NCI-H2029 (cell line): Measurements from ENCODE around the gene DAAM1.

Experiments used
- DNase-seq: peaks from one replicate; lab custom pipeline; 2025; lab: John Stamatoyannopoulos, UW

The DAAM1 gene

DNA sequence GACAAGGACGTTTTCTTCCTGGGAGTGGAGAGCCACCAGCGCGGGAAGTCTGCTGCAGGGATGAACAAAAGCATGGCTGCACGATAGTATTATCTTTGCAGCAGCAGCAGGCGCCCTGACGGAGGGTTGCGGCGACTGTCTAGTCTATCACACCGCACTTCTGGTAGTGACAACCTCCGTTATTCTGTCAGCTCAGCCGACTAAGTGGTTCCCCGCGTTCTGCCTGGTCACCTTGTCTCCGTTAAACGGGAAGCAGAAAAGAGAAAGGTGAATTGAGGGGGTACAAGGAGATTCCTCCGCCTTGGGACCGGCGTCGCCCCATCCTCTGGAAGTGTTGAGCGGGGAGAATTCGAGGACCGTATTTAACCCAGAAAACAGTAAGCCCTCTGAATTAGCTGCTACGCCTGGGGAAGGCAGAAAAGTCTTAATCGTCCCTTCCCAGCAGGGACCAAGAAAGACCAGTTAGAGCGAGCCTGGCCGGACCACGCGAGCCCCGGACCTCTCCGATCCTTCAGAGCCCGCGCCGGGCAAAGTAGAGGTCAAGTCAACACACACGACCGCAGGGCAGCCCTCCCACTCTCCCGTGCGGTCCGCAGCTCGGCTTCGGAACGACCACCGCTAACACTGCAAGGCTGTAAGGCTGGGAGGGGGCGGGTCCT, 536 bp upstream of the DAAM1 start:
- peak; percentile 31 for DNase-seq

DNA sequence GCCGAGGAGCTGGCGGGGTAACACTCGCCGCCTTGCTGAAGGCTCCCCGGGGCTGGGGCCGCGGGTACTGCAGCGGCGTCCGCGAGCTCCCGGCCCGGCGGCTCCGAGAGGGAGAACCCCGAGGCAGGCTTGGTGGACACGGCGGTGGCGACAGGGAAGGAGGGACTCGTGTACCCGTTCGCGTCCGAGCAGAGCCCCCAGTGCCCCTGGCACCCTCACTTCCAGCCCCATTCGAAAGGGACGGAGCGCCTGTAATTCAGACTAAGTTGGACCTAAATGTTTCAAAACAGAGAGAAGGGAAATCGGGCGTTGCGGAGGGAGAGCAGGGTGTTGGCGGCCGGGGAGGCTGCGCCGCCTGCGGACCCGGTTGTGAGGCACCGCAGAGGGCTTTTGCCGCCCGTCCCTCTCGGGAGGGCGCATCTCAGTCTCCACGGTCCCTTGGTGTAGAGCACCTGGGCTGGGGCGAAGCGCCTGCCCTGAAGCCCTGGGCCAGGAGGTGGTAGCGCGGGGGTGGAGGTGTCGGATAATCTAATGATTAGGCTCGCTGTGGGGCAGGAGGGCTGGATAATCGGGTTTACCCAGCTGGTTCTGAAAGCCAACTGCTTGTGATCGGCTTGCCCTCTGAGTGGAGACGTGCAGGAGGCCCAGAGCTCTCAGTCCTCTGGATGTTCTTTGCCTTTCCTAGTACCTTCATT, 771 bp downstream of the DAAM1 start:
- no peak for DNase-seq

- peak; percentile 95 for DNase-seq
Observed at GRCh38 chr14:59189786-59190368, 1.4 kb downstream of the DAAM1 start.

GRCh38 chr14:59190372-59190771, 1.9 kb downstream of the DAAM1 start:
- no peak for DNase-seq

- DNase-seq: no peak
Observed at GRCh38 chr14:59195912-59196311, 7.4 kb downstream of the DAAM1 start.

DNA sequence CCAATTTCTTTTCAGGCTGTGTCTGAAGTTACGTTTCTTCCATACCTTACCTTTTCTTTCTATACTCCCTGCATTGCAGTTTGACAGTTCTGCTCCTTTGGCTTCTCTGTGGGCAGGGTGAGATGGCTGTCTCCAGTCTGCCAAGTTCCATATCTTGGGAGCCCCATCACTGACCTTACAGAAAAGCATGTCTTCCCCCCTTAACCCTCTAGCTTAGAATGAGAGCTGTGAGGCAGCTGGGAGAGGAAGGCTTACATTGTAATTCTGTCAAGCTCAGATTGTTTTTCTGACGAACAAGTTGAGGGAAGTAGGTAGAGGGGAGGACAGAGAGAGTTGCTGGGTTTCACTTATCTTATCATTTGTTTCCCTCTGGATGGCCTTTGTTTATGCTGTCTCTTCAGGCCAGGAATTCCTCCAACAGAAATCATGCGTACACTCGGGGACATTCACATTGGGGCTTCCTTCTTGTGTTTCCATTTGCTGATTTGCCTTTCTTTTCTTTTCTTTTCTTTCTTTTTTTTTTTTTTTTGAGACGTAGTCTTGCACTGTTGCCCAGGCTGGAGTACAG, 9.3 kb downstream of the DAAM1 start:
- no peak for DNase-seq

- no peak for DNase-seq
Observed at GRCh38 chr14:59199205-59199604, 10.7 kb downstream of the DAAM1 start.

GRCh38 chr14:59199614-59200013, 11.1 kb downstream of the DAAM1 start:
- DNase-seq: no peak

- no peak for DNase-seq
Observed at GRCh38 chr14:59200195-59200594, 11.7 kb downstream of the DAAM1 start.

DNA sequence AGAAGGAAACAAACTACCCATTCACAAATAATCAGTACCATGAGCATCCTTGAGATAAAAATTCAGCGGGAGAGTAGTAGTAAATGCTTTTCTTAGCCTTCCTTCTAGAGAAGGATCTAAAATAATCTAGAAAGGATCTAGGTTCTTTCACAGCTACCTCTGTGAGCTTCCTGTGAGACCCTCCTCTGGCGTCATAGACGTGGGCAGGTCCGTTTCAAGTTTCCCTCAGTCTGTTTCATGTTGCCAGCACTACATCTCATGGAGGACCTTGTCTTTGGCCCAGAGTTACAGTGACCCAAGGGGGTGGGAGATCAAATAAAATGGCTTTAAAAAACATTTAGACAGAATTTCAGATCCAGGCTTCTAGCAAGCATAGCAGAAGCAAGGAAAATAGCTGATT, 13.6 kb downstream of the DAAM1 start:
- no peak for DNase-seq

GRCh38 chr14:59204305-59204704, 15.8 kb downstream of the DAAM1 start:
- DNase-seq: no peak

GRCh38 chr14:59206892-59207291, 18.4 kb downstream of the DAAM1 start:
- no peak for DNase-seq

DNA sequence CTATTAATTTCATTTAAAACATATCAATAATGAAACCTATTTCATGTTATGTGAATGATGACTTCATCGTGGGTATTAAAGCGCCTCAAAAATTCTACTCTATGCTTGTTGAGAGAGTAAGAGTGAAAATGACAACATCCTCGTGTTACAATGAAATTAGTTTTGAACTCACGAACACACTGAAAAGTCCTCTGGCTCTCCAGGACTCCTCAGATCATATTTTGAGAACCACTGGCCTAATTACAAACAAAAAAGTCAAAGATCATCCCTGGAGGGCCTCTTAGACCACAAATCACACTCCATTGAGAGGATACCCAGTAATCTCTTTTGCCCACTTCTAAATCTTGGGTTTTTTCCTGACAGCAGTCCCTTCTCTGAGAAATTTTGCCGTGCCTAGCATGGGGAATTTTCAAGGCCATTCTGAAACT, 19.1 kb downstream of the DAAM1 start:
- DNase-seq: no peak

- DNase-seq: no peak
Observed at GRCh38 chr14:59208224-59208814, 19.9 kb downstream of the DAAM1 start.

DNA sequence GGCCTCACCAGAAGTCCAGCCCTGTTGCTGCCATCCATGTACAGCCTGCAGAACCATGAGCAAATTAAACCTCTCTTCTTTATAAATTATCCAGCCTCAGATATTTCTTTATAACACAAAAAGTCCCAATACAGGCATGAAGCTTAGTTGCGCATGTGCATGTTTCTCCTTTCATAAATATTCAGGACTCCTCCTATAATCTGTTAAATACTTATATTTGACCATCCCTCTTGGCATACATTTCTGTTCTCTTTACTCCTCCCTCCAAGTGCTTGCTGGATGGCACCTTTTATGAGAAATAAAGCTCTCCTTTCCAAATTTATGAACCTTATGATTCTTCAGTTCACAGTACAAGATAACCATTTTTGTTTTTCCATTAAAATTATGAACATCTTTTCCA, 20.5 kb downstream of the DAAM1 start:
- no peak for DNase-seq

GRCh38 chr14:59210621-59211020, 22.2 kb downstream of the DAAM1 start:
- DNase-seq: no peak

DNA sequence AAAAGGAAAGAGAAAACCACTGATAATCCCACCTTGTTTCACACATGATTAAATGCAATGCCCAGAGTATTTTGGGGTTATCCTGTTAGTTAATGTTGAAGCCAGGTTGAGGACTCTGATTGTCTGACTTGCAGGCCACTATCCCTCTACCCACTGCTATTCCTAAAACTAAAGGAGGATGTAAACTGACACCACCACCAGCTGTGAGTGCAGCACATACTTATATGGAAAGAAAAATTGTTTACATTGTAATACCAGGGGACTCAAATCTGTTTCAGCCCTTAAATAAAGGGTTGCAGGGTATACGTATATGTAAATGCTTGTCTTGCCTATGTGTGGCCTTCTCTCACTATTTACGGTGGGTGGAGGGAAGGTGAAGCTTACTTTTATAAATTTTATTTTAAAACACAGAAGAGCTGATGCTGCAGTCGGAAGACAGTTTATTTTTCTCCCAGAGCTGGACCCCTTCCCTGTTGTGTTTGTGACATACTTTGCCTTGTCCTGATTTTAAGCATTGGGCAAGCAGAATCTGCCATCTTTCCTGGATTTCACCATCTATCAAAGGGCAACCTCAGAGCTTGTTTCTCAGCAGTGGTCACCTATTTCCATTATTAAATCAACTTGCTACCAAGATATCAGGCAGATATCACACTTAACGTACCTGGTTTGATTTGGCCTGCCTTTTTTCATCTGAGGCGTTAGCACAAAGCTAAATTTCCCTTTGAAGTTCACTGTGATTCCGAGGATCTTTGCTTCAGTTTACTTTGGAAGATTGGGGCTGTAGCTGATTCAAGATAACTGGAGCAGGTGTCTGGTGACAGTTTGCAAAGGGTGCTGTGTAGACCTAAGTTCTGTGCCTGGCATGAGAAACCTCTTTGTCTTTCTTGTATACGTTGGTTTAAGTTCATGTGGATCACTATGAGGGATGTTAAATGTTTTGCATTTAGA, 25.2 kb downstream of the DAAM1 start:
- peak; percentile 68 for DNase-seq

GRCh38 chr14:59214702-59215302, 26.3 kb downstream of the DAAM1 start:
- no peak for DNase-seq

DNA sequence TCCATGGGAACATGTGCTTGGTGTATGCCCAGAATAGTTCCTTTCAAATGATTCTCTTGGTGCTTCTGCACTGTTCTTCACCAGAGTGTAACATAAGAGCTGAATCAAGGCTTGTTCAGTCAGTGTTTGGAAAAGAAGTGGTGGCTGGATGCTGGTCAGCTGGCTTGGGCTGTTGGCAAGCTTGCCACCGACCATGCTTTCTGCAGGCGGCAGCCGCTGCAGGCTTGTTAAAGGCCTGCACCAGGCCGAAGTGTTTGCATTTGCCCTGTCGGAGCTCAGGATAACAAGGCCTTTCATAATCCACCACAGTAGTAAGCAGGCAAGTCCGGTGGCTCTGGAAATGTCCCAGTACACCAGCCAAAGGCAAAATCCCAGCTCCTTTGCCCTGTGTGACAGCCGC, 26.9 kb downstream of the DAAM1 start:
- DNase-seq: peak; percentile 91

DNA sequence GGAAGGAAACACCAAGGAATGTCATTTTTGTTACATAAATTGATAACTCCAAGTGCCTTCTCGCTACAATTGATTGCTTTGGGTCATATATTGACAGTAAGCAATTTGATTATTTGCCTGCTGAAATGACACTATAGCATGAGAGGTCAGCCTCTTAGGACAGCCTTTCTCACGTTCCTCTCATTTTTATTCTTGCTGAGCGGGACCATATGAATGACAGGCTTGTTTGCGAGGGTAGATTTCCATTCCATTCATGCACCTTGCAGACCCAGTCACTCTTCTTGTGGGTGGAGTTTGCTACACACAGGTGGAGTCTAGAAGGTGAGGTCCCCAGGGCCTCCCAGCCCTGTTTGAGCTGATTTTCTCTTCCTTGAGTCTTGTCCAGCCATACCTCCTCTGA, 27.3 kb downstream of the DAAM1 start:
- DNase-seq: no peak

DNA sequence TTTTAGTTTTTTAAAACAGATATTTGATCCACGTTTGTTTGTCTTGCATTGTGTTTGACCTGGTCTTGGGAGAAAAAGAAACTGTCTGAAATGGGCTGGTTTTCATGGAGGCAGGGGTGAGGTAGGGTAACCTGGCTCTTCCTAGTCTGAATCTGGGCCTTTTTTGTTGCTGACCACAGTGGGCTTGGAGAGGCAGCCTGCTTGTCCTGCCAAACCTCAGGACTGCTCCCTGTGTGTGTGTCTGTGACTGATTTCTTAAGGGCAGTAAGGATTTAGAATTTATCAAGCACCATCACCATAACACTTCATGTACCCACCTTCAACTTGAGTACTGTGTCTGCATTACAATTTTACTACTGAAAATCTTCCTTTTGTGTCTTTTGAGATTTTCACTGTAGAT, 28.5 kb downstream of the DAAM1 start:
- no peak for DNase-seq
